Measurements from ENCODE around the gene TCAP. TPM values are rescaled to one million over a fixed set of nuclear protein-coding genes. Genes with fewer than 3 reads are reported as not detected.

The TCAP gene
- polyA plus RNA-seq, 1 of the 3 experiments (the other 2 are of a cell fraction): 0.43 TPM

DNA sequence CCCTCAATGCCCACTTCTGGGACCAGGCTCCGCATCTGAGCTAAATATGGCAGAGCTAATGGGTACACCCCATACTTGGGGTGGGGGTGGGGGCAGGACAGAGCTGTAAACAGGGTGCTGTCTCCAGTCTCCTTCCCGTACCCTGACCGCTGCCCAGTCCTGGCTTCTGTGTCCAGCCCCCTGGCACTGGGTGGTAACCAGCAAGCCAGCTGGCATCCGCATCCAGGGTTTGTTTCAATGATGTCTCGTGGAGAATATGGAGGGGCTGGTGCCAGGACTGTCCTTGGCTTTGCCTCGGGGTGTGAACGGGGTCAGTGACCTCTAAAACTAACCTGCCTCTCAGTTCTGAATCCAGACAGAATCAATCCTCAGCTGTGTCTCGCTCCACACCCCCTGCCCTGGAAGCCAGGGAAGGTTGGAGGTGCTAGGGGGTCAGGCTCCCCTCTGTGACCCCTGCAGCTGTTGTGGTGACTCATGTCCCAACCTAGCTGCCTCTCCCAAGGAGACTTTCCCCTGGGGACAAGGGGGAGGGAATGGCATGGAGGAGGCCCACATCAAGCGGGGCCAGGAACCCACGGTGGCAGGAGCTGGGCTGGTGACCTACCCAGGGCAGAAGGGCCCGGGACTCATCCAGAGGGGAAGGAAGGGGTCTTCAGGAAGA lies 1.6 kb downstream of the TCAP start:
- H3K27me3 ChIP-seq (ENCODE audit: insufficient read depth): no peaks in the 10 kb centered on the region

More for the DNA sequence above, 1.6 kb downstream of the TCAP start:
- H3F3A ChIP-seq (replicated peaks; ENCODE audit: insufficient read depth): no peaks in the 10 kb centered on the region
- ChIA-PET POLR2A (interaction anchor here (1.2 to 1.3 kb wide), 2 partner anchors 14 to 21 kb away, joined by 3 read pairs; partner anchors contain the start of gene PGAP3), CTCF (interaction anchor here (0.8 to 15.8 kb wide), 9 partner anchors 8 to 64 kb away, joined by 3 to 279 read pairs (median 6); partner anchors contain the start of genes MIEN1 and PPP1R1B)
- no peak overlapping the region for H3K27ac ChIP-seq (ENCODE audit: low read depth in 2 of 2, low read length in 1 of 2)
- no peaks in the 10 kb centered on the region for H3K9me2 ChIP-seq
- no peak overlapping the region for H2AFZ ChIP-seq (ENCODE audit: low read depth)
- H3K79me2 ChIP-seq (ENCODE audit: insufficient read depth): no peaks in the 10 kb centered on the region
- peak; percentile 53 for DNase-seq
- no peak overlapping the region for H3K4me3 ChIP-seq (ENCODE audit: low read depth in 2 of 2, low read length in 1 of 2)
- no peaks in the 10 kb centered on the region for H4K20me1 ChIP-seq (ENCODE audit: insufficient read depth)
- H3K4me1 ChIP-seq (ENCODE audit: control insufficient read depth in 1 of 2, insufficient read depth in 2 of 2, low read depth in 1 of 2, low read length in 1 of 2): peaks cover 0 to 11% of the 10 kb centered on the region in 2 experiments; a peak in 1 of 4 replicates
- WGBS (ENCODE audit: low lambda C conversion rate): 89% methylated on average over 10 of the region's 11 CpGs
- H3K9me3 ChIP-seq: no peaks in the 10 kb centered on the region
- peaks cover 0 to 7% of the 10 kb centered on the region in 2 experiments for H3K36me3 ChIP-seq (replicated peaks in 1 of 2; ENCODE audit: control insufficient read depth in 1 of 2, insufficient read depth in 2 of 2, low read length in 1 of 2)
- TF ChIP-seq, protein P1, sequence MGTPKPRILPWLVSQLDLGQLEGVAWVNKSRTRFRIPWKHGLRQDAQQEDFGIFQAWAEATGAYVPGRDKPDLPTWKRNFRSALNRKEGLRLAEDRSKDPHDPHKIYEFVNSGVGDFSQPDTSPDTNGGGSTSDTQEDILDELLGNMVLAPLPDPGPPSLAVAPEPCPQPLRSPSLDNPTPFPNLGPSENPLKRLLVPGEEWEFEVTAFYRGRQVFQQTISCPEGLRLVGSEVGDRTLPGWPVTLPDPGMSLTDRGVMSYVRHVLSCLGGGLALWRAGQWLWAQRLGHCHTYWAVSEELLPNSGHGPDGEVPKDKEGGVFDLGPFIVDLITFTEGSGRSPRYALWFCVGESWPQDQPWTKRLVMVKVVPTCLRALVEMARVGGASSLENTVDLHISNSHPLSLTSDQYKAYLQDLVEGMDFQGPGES (IDR thresholded peaks at IDR 0.05; ENCODE audit: low read depth, low read length): no peak
- TF ChIP-seq, protein P2, sequence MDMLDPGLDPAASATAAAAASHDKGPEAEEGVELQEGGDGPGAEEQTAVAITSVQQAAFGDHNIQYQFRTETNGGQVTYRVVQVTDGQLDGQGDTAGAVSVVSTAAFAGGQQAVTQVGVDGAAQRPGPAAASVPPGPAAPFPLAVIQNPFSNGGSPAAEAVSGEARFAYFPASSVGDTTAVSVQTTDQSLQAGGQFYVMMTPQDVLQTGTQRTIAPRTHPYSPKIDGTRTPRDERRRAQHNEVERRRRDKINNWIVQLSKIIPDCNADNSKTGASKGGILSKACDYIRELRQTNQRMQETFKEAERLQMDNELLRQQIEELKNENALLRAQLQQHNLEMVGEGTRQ (IDR thresholded peaks at IDR 0.05; ENCODE audit: borderline replicate concordance, low read depth, low read length): no peak
- TF ChIP-seq MXI1 (IDR thresholded peaks at IDR 0.05; ENCODE audit: low read depth, low read length) (no peak), RFX5 (IDR thresholded peaks at IDR 0.05; ENCODE audit: low read length) (no peak), RAD21 (IDR thresholded peaks at IDR 0.05; ENCODE audit: low read length) (no peak), CHD2 (IDR thresholded peaks at IDR 0.05; ENCODE audit: low read length, partially characterized antibody) (no peak)
- TF ChIP-seq, protein P3, sequence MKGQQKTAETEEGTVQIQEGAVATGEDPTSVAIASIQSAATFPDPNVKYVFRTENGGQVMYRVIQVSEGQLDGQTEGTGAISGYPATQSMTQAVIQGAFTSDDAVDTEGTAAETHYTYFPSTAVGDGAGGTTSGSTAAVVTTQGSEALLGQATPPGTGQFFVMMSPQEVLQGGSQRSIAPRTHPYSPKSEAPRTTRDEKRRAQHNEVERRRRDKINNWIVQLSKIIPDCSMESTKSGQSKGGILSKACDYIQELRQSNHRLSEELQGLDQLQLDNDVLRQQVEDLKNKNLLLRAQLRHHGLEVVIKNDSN (IDR thresholded peaks at IDR 0.05; ENCODE audit: borderline replicate concordance, low read depth): no peak
- TF ChIP-seq, protein P4, sequence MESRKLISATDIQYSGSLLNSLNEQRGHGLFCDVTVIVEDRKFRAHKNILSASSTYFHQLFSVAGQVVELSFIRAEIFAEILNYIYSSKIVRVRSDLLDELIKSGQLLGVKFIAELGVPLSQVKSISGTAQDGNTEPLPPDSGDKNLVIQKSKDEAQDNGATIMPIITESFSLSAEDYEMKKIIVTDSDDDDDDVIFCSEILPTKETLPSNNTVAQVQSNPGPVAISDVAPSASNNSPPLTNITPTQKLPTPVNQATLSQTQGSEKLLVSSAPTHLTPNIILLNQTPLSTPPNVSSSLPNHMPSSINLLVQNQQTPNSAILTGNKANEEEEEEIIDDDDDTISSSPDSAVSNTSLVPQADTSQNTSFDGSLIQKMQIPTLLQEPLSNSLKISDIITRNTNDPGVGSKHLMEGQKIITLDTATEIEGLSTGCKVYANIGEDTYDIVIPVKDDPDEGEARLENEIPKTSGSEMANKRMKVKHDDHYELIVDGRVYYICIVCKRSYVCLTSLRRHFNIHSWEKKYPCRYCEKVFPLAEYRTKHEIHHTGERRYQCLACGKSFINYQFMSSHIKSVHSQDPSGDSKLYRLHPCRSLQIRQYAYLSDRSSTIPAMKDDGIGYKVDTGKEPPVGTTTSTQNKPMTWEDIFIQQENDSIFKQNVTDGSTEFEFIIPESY (IDR thresholded peaks at IDR 0.05; ENCODE audit: borderline replicate concordance, low read depth): no peak
- TF ChIP-seq, protein P5, sequence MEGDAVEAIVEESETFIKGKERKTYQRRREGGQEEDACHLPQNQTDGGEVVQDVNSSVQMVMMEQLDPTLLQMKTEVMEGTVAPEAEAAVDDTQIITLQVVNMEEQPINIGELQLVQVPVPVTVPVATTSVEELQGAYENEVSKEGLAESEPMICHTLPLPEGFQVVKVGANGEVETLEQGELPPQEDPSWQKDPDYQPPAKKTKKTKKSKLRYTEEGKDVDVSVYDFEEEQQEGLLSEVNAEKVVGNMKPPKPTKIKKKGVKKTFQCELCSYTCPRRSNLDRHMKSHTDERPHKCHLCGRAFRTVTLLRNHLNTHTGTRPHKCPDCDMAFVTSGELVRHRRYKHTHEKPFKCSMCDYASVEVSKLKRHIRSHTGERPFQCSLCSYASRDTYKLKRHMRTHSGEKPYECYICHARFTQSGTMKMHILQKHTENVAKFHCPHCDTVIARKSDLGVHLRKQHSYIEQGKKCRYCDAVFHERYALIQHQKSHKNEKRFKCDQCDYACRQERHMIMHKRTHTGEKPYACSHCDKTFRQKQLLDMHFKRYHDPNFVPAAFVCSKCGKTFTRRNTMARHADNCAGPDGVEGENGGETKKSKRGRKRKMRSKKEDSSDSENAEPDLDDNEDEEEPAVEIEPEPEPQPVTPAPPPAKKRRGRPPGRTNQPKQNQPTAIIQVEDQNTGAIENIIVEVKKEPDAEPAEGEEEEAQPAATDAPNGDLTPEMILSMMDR (IDR thresholded peaks at IDR 0.05): no peak
- TF ChIP-seq, protein P6, sequence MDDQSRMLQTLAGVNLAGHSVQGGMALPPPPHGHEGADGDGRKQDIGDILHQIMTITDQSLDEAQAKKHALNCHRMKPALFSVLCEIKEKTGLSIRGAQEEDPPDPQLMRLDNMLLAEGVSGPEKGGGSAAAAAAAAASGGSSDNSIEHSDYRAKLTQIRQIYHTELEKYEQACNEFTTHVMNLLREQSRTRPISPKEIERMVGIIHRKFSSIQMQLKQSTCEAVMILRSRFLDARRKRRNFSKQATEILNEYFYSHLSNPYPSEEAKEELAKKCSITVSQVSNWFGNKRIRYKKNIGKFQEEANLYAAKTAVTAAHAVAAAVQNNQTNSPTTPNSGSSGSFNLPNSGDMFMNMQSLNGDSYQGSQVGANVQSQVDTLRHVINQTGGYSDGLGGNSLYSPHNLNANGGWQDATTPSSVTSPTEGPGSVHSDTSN (IDR thresholded peaks at IDR 0.05): no peak
- H3K9ac ChIP-seq: no peak overlapping the region
- no peak overlapping the region for H3K4me2 ChIP-seq

Measured in SK-N-SH (cell line).